A549 (cell line): ENCODE data around the gene PRKG1.

Source experiments
- EHMT2 ChIP-seq: fragments of 200-600 bp; sonication (generic); IDR thresholded peaks from 2 replicates; pipeline ENCODE4 v1.6.1; 2016; ENCODE audit warnings: antibody characterized with exemption, low read depth, mild to moderate bottlenecking, moderate library complexity
- MAZ ChIP-seq: fragments of 150-350 bp; IDR thresholded peaks from 2 replicates; pipeline ENCODE4 v1.6.1; 2014; ENCODE audit warnings: antibody characterized with exemption, low read depth, low read length, borderline replicate concordance
- POLR2A ChIP-seq: IDR thresholded peaks from 2 replicates; pipeline ENCODE4 v1.6.1; 2012; ENCODE audit warnings: mild to moderate bottlenecking, low read length
- RAD21 ChIP-seq, 2 experiments: fragments of >200 bp in 1 of 2; sonication (Bioruptor Twin) in 1 of 2; formaldehyde crosslinking in 1 of 2; IDR thresholded peaks in 1 of 2; conservative IDR thresholded peaks in 1 of 2; 2 replicates in 1 of 2; 3 replicates in 1 of 2; pipeline ENCODE4 v1.6.1; 2012 to 2018; ENCODE audit warnings: inconsistent platforms in 1 of 2
- RCOR1 ChIP-seq: fragments of 150-350 bp; IDR thresholded peaks from 2 replicates; pipeline ENCODE4 v1.6.1; 2014; ENCODE audit warnings: antibody characterized with exemption, low read length, low read depth
- RNF2 ChIP-seq: fragments of 200-600 bp; sonication (generic); IDR thresholded peaks from 2 replicates; pipeline ENCODE4 v1.6.1; 2016; ENCODE audit warnings: low read depth, mild to moderate bottlenecking, antibody characterized with exemption, moderate library complexity, borderline replicate concordance
- TFCP2L1 ChIP-seq: fragments of 250-450 bp; sonication (Bioruptor Pico); IDR thresholded peaks from 2 replicates; pipeline ENCODE4 v1.5.0; 2021; ENCODE audit warnings: mild to moderate bottlenecking
- TF ChIP-seq, protein P1 (sequence below): fragments of >200 bp; sonication (Bioruptor Twin); formaldehyde crosslinking; IDR thresholded peaks from 3 replicates; pipeline ENCODE4 v1.5.1; 2016
- TF ChIP-seq, protein P2 (sequence below): fragments of >200 bp; sonication (Bioruptor Twin); formaldehyde crosslinking; IDR thresholded peaks from 3 replicates; pipeline ENCODE4 v1.6.1; 2016
- TF ChIP-seq, protein P3 (sequence below): fragments of 150-350 bp; IDR thresholded peaks from 2 replicates; pipeline ENCODE4 v1.6.1; 2014; ENCODE audit warnings: low read depth, mild to moderate bottlenecking, low read length

DNA sequence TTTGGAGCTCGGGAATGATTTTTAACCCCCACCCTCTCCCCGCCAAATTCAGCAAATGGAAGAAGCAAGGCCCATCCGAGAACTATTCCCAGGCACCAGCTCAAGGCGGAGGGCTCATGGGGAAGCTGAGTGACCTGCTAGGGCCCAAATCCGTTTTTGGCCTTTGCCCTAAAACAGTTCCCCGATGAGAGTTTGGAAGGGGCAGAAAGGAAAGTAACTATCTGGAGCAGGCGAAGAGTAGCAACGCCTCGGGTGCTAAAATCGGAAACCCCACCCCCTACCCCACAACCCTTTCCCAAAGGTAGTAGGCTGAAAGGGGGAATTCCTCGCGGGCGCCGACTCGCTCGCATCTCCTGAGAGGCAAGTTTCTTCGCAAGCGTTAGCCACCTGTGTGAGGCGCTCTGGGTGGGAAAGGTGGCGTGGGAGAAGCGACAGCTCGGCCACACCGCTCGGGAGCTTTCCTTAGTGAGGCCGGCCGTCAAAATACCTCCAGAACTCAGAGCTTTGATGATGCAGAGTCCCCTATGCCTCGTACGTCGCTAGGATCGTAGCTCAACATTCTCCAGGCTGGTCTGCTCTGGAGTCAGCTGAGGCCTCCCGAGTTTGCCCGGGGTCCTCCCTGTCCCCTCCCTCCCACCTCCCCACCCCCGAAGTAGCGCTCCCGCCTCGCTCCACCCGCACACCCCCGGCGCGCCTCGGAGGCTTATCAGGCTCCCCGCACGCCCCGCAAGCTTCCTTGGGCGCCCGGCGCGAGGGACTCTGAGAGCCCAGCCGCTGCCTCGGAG is 642 bp upstream of the PRKG1 start:
- TF ChIP-seq TFCP2L1: no peak
- TF ChIP-seq RNF2: no peak
- no peak for TF ChIP-seq POLR2A
- TF ChIP-seq, protein P1, sequence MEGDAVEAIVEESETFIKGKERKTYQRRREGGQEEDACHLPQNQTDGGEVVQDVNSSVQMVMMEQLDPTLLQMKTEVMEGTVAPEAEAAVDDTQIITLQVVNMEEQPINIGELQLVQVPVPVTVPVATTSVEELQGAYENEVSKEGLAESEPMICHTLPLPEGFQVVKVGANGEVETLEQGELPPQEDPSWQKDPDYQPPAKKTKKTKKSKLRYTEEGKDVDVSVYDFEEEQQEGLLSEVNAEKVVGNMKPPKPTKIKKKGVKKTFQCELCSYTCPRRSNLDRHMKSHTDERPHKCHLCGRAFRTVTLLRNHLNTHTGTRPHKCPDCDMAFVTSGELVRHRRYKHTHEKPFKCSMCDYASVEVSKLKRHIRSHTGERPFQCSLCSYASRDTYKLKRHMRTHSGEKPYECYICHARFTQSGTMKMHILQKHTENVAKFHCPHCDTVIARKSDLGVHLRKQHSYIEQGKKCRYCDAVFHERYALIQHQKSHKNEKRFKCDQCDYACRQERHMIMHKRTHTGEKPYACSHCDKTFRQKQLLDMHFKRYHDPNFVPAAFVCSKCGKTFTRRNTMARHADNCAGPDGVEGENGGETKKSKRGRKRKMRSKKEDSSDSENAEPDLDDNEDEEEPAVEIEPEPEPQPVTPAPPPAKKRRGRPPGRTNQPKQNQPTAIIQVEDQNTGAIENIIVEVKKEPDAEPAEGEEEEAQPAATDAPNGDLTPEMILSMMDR: no peak
- TF ChIP-seq, protein P2, sequence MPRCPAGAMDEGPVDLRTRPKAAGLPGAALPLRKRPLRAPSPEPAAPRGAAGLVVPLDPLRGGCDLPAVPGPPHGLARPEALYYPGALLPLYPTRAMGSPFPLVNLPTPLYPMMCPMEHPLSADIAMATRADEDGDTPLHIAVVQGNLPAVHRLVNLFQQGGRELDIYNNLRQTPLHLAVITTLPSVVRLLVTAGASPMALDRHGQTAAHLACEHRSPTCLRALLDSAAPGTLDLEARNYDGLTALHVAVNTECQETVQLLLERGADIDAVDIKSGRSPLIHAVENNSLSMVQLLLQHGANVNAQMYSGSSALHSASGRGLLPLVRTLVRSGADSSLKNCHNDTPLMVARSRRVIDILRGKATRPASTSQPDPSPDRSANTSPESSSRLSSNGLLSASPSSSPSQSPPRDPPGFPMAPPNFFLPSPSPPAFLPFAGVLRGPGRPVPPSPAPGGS: no peak
- no peak for TF ChIP-seq RAD21 (conservative IDR thresholded peaks at IDR 0.05 in 1 of 2, IDR thresholded peaks at IDR 0.05 in 1 of 2)
- no peak for TF ChIP-seq RCOR1
- TF ChIP-seq, protein P3, sequence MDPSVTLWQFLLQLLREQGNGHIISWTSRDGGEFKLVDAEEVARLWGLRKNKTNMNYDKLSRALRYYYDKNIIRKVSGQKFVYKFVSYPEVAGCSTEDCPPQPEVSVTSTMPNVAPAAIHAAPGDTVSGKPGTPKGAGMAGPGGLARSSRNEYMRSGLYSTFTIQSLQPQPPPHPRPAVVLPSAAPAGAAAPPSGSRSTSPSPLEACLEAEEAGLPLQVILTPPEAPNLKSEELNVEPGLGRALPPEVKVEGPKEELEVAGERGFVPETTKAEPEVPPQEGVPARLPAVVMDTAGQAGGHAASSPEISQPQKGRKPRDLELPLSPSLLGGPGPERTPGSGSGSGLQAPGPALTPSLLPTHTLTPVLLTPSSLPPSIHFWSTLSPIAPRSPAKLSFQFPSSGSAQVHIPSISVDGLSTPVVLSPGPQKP: no peak
- TF ChIP-seq EHMT2: no peak
- no peak for TF ChIP-seq MAZ
